ENCODE measurements around the gene CNOT4.
"Not testable (repeated sequence)": the region's sequence is repeated elsewhere in the genome, so short reads cannot be mapped to it uniquely, and the experiment has no call there.

Gene CNOT4

DNA sequence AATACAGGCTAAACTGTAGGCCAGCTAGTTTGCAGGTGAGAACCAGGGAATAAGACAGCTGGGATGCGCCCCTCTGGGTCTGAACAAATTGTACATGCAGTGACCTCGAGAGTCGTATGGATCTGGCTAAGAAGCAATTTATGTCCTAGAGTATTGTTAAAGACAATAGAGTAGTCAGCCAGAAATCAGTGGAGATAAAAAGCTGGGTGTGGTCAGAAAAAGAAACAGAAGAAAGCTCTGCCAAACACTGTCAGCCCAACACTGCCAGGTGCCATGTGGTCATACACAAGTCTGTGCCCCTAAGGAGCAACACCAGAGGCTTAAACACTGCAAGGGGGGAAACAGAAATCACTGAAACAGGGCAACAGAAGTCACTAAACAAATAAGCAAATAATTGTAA, 62.2 kb downstream of the CNOT4 start:
- no peak for DNase-seq

DNA sequence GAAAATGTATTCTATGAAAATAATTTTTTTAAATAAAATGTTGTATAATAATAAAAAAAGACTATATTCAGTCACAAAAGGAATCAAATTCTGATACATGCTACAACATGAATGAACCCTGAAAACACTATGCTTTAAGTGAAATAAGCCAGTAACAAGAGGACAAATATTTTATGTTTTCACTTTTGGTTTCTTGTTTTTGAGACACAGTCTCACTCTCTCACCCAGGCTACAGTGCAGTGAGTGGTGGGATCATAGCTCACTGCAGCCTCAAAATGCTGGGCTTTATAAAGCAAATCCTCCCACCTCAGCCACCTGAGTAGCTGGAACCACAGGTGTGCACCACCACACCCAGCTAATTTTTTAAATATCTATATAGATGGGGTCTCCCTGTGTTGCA, 64.2 kb downstream of the CNOT4 start:
- DNase-seq = no peak

DNA sequence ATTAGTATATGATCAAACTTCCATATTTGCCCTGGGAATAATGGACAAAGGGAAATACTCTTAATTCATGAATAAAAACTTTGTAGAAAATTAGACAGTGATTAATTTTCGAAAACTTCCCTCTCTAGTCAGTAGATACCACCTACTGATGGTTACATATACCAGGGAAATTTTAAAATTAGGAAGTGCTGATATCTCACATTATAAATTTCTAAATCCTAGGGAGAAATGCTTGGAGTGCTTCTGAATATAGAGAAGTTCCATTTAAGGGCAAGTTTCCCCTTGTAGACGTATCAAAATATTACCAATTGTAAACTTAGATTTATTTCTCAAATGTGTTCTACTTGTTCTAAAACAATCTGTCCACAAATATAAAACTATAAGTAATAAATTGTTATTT, 64.6 kb downstream of the CNOT4 start:
- DNase-seq = not testable (repeated sequence)

DNA sequence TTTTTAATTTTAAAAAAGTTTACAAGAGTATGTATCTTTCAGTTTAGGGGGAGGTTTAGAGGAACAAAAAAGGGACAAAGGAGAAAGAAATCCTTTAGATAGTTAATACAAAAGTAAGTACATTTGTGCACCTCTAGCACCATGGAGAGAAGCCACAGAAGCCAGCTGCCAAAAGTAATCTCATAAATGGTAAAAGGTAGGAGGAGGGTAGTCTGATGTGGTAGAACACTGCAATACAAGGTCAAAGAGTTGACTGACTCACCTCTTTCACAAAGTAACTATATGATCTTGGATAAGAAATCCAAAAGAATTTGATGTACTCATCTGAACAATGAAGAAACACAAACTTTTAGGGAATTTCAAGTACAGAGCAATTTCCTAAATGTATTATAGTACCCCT, 68.1 kb downstream of the CNOT4 start:
- DNase-seq = no peak

DNA sequence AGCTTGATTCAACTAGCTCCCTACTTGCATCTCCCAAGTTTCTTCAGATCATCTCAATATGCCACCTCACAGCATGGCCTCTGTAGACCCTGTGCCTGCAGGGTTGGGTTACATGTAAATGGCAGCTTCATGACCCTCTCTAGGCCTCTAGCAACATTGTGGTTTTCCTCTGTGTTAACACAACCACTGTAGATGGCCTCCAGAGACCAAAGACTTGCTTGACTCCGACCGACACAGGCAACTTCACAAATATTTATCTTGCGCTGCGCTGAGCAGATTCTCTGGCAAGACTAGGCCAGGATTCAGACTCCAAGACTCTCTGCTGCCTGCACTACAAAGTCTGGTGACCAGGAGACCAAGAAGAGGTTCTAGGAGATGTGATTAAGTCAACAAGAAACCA, 75.9 kb downstream of the CNOT4 start:
- no peak for DNase-seq

DNA sequence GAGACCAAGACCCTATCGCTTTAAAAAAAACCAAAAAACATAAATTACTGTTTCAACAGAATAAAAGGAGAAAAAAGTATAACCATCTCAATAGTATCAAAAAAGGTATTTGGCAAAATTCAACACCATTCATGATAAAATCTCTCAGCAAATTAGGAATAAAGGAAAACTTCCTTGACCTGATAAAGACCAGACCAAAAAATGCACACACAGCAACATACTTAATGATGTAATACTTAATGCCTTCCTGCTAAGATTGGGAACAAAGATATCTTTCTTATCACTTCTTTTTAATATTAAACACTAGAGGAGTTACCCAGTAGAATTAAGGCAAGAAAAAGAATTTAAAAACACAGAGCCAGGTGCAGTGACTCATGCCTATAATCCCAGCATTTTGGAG, 79.3 kb downstream of the CNOT4 start:
- DNase-seq = no peak

DNA sequence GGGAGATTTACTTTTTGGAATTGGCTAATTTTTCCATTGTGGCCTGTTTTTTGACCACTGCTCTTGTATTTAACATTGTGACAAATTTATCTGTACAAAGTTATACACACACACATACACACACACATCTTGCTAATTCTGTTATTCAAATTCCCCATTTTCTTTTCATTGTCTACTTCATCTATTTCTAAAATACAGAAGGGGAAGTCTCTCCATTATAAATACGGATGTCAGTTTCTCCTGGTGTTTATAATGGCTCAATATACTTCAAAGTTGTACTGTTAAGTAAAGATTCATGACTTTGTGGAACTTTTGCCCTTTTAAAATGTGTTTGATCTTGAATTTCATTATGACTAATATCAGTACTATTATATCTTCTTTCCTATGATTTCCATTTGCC, 81.0 kb downstream of the CNOT4 start:
- DNase-seq = no peak

DNA sequence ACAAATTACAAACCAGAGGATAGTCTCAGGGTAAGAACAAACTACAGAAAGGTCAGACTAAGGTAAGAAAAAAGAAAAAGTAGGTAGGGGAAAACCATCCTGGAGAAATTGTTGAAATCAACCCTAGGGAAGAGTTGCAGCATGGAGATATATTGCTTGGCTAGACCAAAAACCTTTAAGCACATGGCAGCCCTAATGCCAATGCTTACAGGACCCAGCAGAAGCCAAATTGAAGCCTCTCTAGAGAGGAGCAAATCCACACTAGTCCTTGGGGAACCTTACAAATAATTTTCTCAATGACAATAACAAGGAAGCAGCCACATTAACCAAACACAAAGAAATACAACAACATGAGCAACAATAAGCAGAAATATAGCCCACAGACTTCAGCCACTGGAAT, 81.9 kb downstream of the CNOT4 start:
- no peak for DNase-seq

DNA sequence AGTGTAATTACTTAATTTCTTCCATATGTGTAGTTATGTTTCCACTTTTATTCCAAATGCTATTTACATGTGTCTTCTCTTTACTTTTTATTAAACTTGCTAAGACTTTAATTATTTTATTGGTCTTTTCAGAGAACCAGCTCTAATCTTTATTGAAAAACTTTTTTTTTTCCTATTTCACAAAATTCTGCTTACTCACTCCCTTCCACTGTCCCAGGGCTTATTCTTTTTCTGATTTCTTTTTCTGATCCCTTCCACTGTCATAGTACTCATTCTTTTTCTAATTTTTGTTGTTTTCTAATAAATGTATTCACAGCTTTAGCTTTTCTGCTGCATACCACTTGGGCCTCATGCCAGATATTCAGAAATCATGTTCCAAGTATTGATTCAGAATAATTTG, 82.7 kb downstream of the CNOT4 start:
- DNase-seq = no peak

DNA sequence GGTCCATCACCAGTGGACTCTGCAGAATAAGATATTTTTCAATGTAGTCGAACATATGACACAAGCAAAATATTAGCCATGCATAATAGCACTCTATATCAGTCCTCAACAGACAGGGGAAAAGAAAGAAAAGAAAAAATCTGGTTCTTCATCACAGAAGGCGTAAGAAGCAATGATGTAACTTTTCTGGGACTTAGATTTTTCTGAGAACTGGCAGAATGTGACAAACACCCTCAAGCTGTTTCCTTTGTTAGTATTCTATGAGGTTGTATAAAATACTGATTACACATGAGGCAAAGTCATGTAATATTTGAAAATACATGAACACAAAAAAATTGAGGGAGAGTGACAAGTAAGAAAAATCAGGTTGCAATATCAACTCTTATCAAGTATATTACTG, 84.9 kb downstream of the CNOT4 start:
- DNase-seq = no peak

DNA sequence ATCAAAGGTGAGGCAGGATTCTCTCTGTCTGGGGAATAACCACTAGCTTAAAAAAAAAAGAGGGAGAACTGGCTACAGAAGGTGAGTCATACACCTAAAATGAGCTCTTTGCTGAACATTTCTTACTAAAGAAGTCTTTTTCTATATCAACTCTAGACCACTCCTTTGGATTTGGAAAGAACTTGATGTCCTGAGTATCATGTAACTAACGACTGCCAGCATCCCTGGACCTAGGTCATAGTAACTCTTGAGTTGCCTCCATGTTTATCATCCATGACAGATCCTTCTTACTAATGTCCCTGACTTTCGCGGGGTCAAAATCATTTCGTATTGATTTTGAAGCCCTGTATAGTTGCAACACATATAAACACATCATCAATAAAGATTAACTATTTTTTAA, 89.1 kb downstream of the CNOT4 start:
- DNase-seq = no peak

DNA sequence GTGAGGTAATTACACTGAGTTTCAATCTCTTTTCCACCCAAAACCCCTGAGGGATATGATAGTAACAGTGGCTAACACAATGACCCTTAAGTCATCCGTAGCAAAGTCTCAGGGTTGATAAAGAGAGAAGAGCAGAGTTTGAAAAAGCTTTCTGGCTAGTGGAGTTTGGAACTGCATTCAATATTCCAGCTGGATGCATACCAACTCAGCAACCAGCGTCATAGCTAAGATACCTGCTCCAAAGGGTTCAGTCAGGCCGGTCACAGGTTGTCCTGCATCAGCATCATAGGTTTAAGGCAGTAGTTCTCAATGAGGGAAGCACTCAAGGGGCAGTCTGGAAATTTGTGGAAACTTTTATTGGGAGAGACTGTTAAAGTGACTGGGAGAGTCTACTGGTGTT, 93.5 kb downstream of the CNOT4 start:
- DNase-seq = no peak

DNA sequence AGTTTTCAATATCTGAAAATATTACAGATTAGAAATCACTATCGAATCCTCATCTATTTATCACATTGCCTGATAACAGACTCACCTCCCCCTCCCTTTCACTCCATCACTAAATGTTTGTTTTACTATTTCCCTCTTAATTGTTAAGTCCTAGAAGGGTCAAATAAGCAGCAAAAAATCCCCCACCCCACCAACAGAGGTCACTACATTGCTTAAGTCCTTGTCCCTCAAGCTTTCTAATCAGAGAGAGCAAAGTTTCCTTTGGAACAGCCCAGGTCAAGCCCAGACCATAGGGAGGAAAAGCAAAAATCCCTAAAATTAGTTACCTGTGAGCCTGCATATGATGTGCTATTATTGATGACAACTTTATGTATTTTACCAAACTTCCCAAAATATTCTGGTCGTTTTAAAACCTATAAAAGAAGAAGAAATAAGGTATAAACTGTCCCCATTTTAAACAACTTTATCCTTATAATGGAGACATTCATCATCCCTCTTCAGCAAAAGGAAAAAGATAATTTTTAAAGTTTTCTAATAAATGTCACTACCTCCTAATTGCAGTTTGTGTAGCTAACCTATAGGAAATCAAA, 95.0 kb downstream of the CNOT4 start:
- DNase-seq = peak; percentile 25

DNA sequence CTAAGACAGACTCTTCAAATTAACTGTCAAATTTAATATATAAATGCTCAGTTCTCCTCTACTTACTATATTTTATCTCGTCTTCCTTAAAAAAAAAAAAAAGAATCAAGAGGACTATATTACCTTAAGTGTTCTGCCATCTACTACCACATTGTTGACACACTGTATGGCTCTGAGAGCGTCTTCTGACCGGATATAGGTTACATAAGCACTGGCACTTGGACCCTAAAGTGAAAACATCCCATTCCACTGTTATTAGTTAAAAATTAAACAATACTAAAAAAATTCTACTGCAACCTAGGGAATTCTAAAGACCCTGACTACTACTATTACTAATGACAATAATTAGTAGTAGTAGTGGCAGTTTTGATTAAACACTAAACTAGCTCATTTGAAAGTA, 95.7 kb downstream of the CNOT4 start:
- DNase-seq = no peak

DNA sequence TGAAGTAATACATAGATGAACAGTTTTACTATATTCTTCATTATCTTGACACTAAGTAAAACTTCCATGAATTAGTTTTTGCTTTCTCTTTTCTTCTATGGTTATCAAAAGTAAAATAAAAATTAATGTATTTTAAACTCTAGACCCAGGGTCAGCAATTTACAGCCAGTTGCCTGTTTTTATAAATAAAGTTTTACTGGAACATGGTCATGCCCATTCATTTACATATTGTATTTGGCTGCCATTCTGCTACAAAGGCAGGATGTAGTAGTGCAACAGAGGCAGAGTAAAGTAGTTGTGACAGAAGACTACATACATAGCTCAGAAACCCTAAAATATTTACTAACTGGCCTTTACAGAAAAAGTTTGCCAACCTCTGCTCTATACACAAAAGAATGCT, 98.8 kb downstream of the CNOT4 start:
- DNase-seq = no peak

DNA sequence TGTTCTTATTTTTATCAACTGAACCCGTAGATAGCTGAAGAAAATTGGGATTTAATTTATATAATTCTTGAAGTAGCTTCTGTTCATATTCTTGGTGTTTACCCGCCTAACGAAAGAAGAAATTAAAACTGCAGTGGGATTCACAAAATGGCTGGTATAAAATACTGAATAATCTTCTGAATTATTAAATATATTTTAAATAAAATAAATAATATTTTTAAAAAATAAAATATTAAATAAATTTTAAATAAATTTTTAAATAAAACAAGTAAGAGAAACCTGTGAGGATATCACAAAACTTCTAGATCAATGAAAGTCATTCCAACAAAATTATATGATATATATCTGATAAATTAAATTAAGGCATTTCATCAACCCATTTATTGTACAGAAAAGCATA, 99.4 kb downstream of the CNOT4 start:
- no peak for DNase-seq

DNA sequence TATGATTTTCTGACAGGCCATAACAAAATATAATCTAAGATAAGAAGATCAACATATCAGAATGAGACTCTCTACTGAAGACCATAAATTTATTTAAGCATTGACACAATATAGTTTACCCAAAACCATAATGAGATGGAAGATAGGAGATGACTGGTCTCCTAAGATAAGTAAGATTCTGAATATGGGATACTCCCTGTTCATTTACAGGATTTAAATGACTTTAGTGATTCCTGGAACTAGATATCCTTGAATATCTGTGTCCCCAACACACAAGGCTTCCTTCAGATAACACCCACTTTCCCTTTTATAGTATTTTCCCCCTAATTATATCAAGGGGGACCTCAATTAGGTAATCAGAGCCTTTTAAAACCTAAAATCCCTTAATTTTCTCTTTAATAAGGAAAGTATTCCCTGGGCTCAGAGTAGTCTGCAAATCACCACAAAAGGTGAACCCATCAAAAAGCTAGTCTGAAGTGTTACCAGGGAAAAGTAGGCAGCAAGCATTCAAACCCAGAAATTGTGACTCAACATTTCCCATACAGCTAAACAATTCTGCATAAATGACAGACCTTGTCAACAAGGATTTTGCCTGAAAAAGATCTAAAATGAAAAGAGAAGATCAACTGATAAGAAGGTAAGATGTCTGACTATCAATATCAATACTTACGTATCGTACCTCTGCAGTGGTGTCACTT, 99.9 kb downstream of the CNOT4 start:
- no peak for DNase-seq

DNA sequence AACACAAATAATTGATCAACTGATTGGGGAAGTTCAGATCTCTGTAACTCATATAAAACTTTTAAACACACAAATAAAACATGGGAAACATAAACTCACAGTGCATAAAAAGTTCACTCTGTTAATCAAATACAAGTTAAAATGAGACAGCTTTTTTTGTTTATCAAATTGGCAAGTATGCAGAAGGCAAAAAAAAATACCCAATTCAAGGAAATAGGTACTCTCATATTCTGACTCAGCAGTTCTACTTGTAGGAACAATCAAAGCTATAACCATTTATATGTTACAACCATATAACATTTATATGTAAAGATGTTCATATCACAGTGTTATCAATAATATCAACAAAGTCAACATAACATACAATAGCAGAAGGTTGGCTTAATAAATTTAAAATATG, 102.0 kb downstream of the CNOT4 start:
- DNase-seq = no peak

DNA sequence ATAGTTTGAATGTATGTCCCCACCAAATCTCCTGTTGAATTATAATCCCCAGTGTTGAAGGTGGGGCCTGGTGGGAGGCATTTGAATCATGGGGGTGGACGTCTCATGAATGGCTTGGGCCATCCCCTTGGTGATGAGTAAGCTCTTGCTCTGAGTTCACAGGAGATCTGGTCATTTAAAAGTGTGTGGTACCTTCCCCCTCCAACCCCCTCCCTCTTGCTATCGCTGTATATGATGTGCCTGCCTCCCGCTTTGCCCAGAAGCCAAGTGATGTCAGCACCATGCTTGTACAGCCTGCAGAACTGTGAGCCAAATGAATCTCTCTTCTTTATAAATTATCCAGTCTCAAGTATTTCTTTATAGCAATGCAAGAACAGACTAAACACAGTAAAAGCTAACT, 103.0 kb downstream of the CNOT4 start:
- no peak for DNase-seq

DNA sequence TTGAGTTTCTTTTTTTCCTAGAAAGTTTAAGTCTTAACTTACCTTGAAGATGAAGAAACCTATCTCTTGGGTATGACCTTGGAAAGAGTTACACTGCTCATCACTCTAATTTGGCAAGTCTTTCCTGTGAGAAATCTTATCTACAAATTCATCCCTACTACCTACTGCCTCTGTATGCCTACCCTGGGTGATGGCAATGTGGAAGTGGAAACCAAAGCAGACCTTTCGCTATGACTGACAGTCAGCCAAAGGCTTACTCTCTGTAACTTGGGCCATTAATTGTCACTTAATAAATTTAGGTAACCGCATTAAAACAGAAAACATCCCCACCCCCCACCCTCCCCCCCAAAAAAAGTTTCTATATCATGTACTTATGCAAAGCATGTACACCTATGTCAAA, 103.9 kb downstream of the CNOT4 start:
- DNase-seq = no peak

DNA sequence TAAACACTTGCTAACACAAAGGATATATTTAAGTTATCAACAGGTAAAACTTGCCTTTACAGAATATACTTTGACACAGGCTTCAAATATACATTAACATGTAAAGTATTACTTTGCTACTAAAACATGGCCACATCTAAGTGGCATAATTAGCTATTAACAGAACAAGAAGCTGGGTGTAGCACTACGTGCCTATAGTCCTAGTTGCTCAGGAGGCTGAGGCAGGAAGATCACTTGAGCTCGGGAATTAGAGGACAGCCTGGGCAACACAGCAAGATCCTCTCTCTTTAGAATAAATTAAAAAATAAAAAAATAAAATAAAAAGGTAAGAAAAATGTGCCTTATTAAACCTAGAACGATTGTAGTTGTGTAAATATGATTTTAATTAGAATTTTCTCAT, 106.6 kb downstream of the CNOT4 start:
- no peak for DNase-seq

DNA sequence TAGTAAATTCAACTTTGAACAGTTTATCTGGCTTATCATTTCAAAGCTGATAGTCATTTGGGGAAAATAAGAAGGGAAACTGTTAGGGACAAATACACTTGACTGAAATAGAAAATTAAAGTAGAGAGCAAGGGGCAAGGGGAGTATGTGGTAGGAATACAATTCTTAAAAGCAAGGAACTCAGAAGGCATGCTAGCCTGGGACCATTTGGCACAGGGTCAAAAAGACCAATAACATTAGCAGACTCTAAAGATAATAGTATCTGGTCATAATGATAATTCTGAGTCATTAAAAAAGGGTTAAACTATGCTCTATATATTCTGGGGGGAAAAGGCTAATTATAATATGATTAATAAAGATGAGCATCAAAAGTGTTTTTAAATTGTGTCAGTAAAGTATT, 112.2 kb downstream of the CNOT4 start:
- no peak for DNase-seq

DNA sequence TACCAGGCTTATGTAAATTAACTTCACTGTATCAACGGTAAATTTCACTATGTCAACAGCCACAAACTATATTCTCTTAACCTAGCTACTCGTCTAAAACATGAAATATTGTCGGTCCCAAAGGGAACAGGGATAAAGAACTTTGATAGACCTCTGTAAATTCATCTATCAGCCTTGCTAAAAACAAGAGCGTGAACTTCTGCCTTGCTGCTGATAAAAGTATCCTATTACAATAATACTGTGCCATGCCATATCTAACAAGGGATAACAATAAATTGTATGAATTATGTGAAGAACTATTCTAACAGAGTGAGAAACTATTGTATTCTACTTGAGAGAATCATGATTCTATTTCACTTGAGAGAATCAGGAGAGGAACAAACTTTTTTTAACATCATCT, 117.2 kb downstream of the CNOT4 start:
- DNase-seq = no peak

DNA sequence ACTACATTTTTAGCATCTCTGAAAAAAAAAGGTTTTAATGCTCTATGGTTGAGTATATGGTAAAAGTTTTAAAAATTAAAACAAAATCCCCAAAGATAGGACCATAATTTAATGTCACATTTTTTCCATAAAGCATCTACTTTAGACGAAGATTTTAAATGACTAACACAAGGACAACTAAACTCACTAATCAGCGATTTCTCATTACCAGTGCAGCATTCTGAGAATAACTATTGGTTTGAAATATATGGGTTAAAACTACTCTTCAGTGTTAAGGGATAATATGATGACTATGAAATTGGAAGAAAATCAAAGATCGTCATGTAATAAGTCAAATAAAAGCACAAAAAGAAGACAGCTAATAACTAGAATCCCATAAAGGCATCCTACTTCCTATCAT, 118.4 kb downstream of the CNOT4 start:
- DNase-seq = no peak

DNA sequence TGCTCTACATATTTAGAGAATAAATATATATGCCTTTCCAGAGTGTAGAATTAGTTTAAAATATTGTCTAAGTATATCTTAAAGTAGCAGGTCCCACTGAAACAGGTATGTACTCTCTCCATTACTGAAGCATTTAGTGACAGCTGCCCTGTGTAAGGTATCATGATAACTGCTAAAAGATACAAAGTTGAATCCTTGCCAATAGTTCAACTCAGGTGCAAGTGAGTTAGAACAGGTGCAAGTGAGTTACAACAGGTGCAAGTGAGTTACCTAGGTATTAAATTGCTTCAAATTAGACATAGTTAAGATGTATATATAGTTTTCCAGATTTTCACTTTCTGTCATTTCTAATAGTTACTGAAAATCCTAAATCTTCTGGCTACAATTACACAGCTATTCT, 119.1 kb downstream of the CNOT4 start:
- DNase-seq = no peak

All from activated naive CD4-positive, alpha-beta T cell treated with anti-CD3 and anti-CD28 coated beads, Interleukin-2, amount 50 U/mL, for 16 hours (primary cell).